CD4-positive, alpha-beta memory T cell (primary cell): ENCODE results near the gene SCARB2. TPM values are rescaled to one million over a fixed set of nuclear protein-coding genes. Genes with fewer than 3 reads are reported as not detected.

Experiments used
- CTCF ChIA-PET: fragments of 350-600 bp; sonication (Branson Sonifier 250); formaldehyde crosslinking; loops from one replicate; lab custom pipeline; 2021; ENCODE audit warnings: inconsistent platforms; ENCODE audit not compliant: partially characterized antibody; lab: Charles Lee
- POLR2A ChIA-PET: fragments of 350-600 bp; sonication (Branson Sonifier 250); formaldehyde crosslinking; loops from one replicate; lab custom pipeline; 2021; ENCODE audit not compliant: partially characterized antibody; lab: Charles Lee
- DNase-seq, 5 donors: peaks; one replicate each; pipeline versions ENCODE4 v3.0.0 to v3.0.0-alpha.2; 2020 to 2022; ENCODE audit warnings: mixed read lengths in 1 of 5
- H3K27ac ChIP-seq: one replicate; pipeline ENCODE4 v1.7.0; 2013; ENCODE audit warnings: low read depth, low read length
- H3K27me3 ChIP-seq: 2 replicates; pipeline ENCODE4 v1.7.0; 2013; ENCODE audit warnings: mild to moderate bottlenecking, low read length, moderate library complexity; ENCODE audit not compliant: insufficient read depth
- H3K36me3 ChIP-seq: 2 replicates; pipeline ENCODE4 v1.7.0; 2013; ENCODE audit warnings: mild to moderate bottlenecking, low read length, moderate library complexity; ENCODE audit not compliant: insufficient read depth
- H3K4me1 ChIP-seq: 2 replicates; pipeline ENCODE4 v1.7.0; 2013; ENCODE audit warnings: mild to moderate bottlenecking, low read length, moderate library complexity; ENCODE audit not compliant: insufficient read depth
- H3K4me3 ChIP-seq, 2 donors: one replicate each; pipeline ENCODE4 v1.7.0; 2013; ENCODE audit warnings: low read length in 2 of 2, mild to moderate bottlenecking in 1 of 2
- H3K9me3 ChIP-seq, 2 donors: one replicate each; pipeline ENCODE4 v1.7.0; 2013; ENCODE audit warnings: low read length in 2 of 2, control low read depth in 1 of 2; ENCODE audit not compliant: control insufficient read depth in 1 of 2
- H3K27ac Mint-ChIP-seq, 7 donors: one replicate each; pipeline ENCODE4 v1.8.0; 2020 to 2021; ENCODE audit warnings: mixed read lengths in 7 of 7, mild to moderate bottlenecking in 6 of 7, inconsistent platforms in 3 of 7, moderate library complexity in 3 of 7
- H3K27me3 Mint-ChIP-seq, 2 donors: one replicate each; pipeline ENCODE4 v1.8.0; 2020 to 2021; ENCODE audit warnings: mixed read lengths in 2 of 2
- H3K36me3 Mint-ChIP-seq, 2 donors: one replicate each; pipeline ENCODE4 v1.8.0; 2020 to 2021; ENCODE audit warnings: mixed read lengths in 2 of 2, inconsistent platforms in 1 of 2, mild to moderate bottlenecking in 1 of 2
- H3K4me1 Mint-ChIP-seq, 4 donors: one replicate each; pipeline ENCODE4 v1.8.0; 2020 to 2021; ENCODE audit warnings: mixed read lengths in 4 of 4, mild to moderate bottlenecking in 1 of 4
- H3K4me3 Mint-ChIP-seq, 8 donors: one replicate each; pipeline ENCODE4 v1.8.0; 2020 to 2021; ENCODE audit warnings: mixed read lengths in 8 of 8, mild to moderate bottlenecking in 7 of 8, moderate library complexity in 6 of 8, inconsistent platforms in 3 of 8
- H3K9me3 Mint-ChIP-seq, 8 donors: one replicate each; pipeline ENCODE4 v1.8.0; 2020 to 2021; ENCODE audit warnings: mixed read lengths in 8 of 8, mild to moderate bottlenecking in 5 of 8, inconsistent platforms in 3 of 8, moderate library complexity in 1 of 8
- intact Hi-C: fragments of 100-400 bp; cut with micrococcal nuclease; formaldehyde crosslinking; loops from one replicate; pipeline ENCODE4 v1.15.1; 2023
- polyA plus RNA-seq, 2 donors: library from polyadenylated mRNA; unstranded; fragments of 300-500 nt; fragmentation: Illumina TruSeq; gene quantifications; one replicate each; pipeline ENCODE4 v1.2.3, GENCODE V29; 2021
- total RNA-seq, 2 experiments: library from RNA; stranded (reverse); gene quantifications; one replicate each; pipeline ENCODE4 v1.2.3, GENCODE V29; 2021

The SCARB2 gene
- total and polyA plus RNA-seq, 4 experiments from 2014 or later = 10.2 to 23.5 (median 19.5) TPM

DNA sequence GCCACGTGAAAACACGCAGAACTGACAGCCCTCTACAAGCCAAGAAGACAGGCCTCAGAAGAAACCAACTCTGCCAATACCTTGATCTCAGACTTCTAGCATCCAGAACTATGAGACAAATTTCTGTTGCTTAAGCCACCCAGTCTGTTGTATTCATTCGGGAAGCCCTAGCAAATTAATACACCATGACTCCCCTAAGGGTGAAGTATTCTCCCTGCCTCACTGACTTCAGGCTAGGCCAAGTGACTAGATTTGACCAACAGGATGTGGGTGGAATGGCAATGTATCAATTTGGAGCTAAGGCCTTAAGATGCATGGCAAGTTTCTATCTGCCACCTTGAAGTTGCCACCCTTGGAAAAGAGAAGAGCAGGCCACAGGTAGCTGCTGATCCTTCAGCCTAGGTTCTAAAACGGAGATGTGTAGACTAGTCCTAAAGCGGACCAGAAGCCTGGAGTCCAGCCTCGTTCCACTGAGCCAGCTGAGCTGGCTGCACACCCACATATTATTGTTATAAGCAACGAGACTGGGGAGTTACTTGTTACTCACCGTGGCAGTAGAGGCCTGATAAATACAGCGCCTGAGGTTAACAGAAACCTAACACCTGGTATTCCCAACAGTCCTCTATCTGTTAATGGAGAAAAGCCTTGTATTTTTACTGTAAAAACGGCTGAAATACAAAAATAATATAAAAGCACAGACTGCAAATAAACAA lies 16.4 kb downstream of the SCARB2 start:
- DNase-seq = no peak
- Mint-ChIP-seq H3K4me3 (no peak overlapping the region), H3K4me1 (peaks cover 32 to 49% (median 41%) of the 10 kb centered on the region in 4 donors), H3K27ac (peak overlapping the region in 2 of 7 donors; percentile 44 to 84), H3K27me3 (no peaks in the 10 kb centered on the region), H3K36me3 (peaks cover 40 to 47% of the 10 kb centered on the region in 2 donors), H3K9me3 (peaks cover 0 to 11% (median 6%) of the 10 kb centered on the region in 8 donors)
- Histone ChIP-seq H3K4me1 (peaks cover 21% of the 10 kb centered on the region), H3K27ac (no peak overlapping the region), H3K4me3 (no peak overlapping the region), H3K36me3 (peaks cover 22% of the 10 kb centered on the region), H3K27me3 (no peaks in the 10 kb centered on the region), H3K9me3 (no peaks in the 10 kb centered on the region)
- ChIA-PET CTCF (interaction anchor here (1.4 to 1.6 kb wide), 2 partner anchors 18 to 181 kb away, joined by 3 to 5 read pairs; no protein-coding TSS in a partner anchor), POLR2A (interaction anchor here (0.6 to 1.0 kb wide), 2 partner anchors 14 to 49 kb away, joined by 3 read pairs; partner anchors contain the start of gene NUP54)
- intact Hi-C loops = no loop called here

DNA sequence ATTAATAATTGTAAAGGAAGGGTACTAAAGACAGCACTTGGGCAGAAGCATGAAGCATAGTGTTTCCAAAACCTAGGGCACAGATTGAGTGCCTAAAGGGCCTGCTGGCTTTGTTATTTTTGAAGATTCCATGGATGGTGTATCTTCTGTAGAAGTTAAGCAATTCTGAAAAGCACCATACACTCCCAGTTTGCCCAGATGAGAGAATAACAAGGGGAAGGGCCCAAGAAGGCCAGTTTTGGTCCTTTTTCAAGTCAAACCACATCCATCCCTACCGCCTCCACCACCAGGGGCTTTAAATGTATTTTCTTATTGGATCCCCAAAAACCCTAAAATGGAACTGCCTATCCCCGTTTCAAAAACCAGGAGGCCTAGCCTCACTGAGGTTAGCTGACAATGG lies 17.2 kb downstream of the SCARB2 start:
- no peak overlapping the region for H3K4me3 Mint-ChIP-seq
- Histone ChIP-seq H3K4me1 (peaks cover 21% of the 10 kb centered on the region), H3K9me3 (no peaks in the 10 kb centered on the region), H3K36me3 (peaks cover 25% of the 10 kb centered on the region), H3K27me3 (no peaks in the 10 kb centered on the region), H3K4me3 (no peak overlapping the region), H3K27ac (no peak overlapping the region)
- H3K36me3 Mint-ChIP-seq = peaks cover 47 to 54% of the 10 kb centered on the region in 2 donors
- no peak for DNase-seq
- ChIA-PET POLR2A (no interaction called here), CTCF (no interaction called here)
- H3K9me3 Mint-ChIP-seq = peaks cover 2 to 14% (median 9%) of the 10 kb centered on the region in 8 donors
- intact Hi-C loops = no loop called here
- H3K4me1 Mint-ChIP-seq = peaks cover 31 to 49% (median 38%) of the 10 kb centered on the region in 4 donors
- no peaks in the 10 kb centered on the region for H3K27me3 Mint-ChIP-seq
- peak overlapping the region in 1 of 7 donors; percentile 51 for H3K27ac Mint-ChIP-seq

GRCh38 chr4:76195326-76195725 lies 18.3 kb downstream of the SCARB2 start:
- H3K27ac Mint-ChIP-seq = no peak overlapping the region
- peaks cover 25% of the 10 kb centered on the region for H3K36me3 ChIP-seq
- H3K27ac ChIP-seq = no peak overlapping the region
- peaks cover 24 to 39% (median 31%) of the 10 kb centered on the region in 4 donors for H3K4me1 Mint-ChIP-seq
- ChIA-PET POLR2A (no interaction called here), CTCF (no interaction called here)
- peaks cover 2 to 16% (median 9%) of the 10 kb centered on the region in 8 donors for H3K9me3 Mint-ChIP-seq
- H3K4me1 ChIP-seq = peaks cover 21% of the 10 kb centered on the region
- H3K4me3 ChIP-seq = no peak overlapping the region
- DNase-seq = no peak
- H3K9me3 ChIP-seq = no peaks in the 10 kb centered on the region
- H3K27me3 ChIP-seq = no peaks in the 10 kb centered on the region
- H3K36me3 Mint-ChIP-seq = peaks cover 49 to 60% of the 10 kb centered on the region in 2 donors
- intact Hi-C loops = no loop called here
- H3K27me3 Mint-ChIP-seq = no peaks in the 10 kb centered on the region
- no peak overlapping the region for H3K4me3 Mint-ChIP-seq

DNA sequence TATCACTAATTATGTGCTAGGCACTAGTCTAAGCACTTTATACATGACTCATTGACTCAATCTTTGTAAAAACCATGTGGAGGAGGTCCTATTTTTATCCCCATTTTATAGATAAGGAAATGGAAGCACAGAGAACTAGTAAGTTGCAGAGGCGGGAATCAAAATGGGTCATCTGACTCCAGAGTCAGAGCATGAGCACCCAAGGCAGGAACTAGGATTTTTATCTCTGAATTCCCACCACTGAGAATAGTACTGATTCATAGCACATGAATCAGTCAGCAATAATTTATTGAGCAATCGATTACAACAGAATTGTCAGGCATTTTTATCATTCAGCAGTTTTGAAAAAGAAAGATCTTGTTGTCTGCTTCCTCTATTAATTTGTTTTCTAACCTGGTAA lies 19.3 kb downstream of the SCARB2 start:
- no peaks in the 10 kb centered on the region for H3K9me3 ChIP-seq
- intact Hi-C loops = no loop called here
- no peak overlapping the region for H3K4me3 Mint-ChIP-seq
- H3K27ac Mint-ChIP-seq = no peak overlapping the region
- H3K27me3 ChIP-seq = no peaks in the 10 kb centered on the region
- peaks cover 11% of the 10 kb centered on the region for H3K4me1 ChIP-seq
- DNase-seq = no peak
- H3K36me3 Mint-ChIP-seq = peaks cover 52 to 62% of the 10 kb centered on the region in 2 donors
- H3K27me3 Mint-ChIP-seq = no peaks in the 10 kb centered on the region
- POLR2A ChIA-PET = no interaction called here
- H3K36me3 ChIP-seq = peaks cover 25% of the 10 kb centered on the region
- H3K4me3 ChIP-seq = no peak overlapping the region
- H3K4me1 Mint-ChIP-seq = peaks cover 15 to 29% (median 23%) of the 10 kb centered on the region in 4 donors
- no peak overlapping the region for H3K27ac ChIP-seq
- H3K9me3 Mint-ChIP-seq = peaks cover 2 to 16% (median 9%) of the 10 kb centered on the region in 8 donors
- CTCF ChIA-PET = interaction anchor here (1.3 to 2.4 kb wide), 2 partner anchors 15 to 184 kb away, joined by 3 to 9 read pairs; no protein-coding TSS in a partner anchor

DNA sequence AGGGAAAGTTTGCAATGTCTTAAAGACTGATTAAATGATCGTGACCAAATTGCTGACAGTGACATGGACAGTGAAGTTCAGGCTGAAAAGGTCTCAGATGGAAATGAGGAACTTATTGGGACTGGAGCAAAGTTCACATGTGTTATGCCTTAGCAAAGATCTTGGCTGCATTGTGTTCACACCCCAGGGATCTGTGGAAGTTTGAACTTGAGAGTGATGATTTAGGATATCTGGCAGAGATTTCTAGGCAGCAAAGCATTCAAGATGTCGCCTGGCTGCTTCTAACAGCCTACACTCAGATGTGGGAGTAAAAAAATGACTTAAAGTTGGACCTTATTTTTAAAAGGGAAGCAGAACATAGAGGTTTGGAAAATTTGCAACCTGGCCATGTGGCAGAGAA lies 21.4 kb downstream of the SCARB2 start:
- Mint-ChIP-seq H3K4me3 (no peak overlapping the region), H3K27ac (no peak overlapping the region), H3K27me3 (no peaks in the 10 kb centered on the region), H3K9me3 (peaks cover 2 to 16% (median 9%) of the 10 kb centered on the region in 8 donors), H3K4me1 (peaks cover under 1 to 13% (median 8%) of the 10 kb centered on the region in 4 donors), H3K36me3 (peaks cover 52 to 62% of the 10 kb centered on the region in 2 donors)
- Histone ChIP-seq H3K9me3 (no peaks in the 10 kb centered on the region), H3K27me3 (no peaks in the 10 kb centered on the region), H3K27ac (no peak overlapping the region), H3K4me3 (no peak overlapping the region), H3K4me1 (no peaks in the 10 kb centered on the region), H3K36me3 (peaks cover 25% of the 10 kb centered on the region)
- intact Hi-C loops = no loop called here
- CTCF ChIA-PET = interaction anchor here (2.4 kb wide), 1 partner anchor 13 kb away, joined by 9 read pairs; no protein-coding TSS in a partner anchor
- DNase-seq = no peak
- POLR2A ChIA-PET = no interaction called here

DNA sequence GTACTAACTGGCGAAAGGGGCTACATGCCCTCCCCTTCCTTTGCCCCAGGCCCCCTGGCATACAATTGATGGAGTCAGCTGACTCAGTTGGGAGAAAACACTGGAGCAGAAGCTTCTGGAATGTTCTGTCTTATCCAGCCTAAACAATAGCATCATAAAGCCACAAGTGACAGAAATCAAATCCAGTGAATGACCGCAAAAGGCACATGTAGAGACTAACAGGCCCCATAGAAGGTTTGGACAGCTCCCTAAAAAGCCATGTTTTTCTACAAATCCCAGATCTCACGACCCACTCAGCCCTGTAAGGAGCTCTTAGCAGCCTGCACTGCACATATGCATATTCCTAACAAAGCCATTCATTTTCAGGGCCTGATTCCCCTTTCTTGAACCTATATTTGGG lies 25.1 kb downstream of the SCARB2 start:
- Histone ChIP-seq H3K27me3 (no peaks in the 10 kb centered on the region), H3K4me3 (no peak overlapping the region), H3K36me3 (peaks cover 14% of the 10 kb centered on the region), H3K4me1 (no peaks in the 10 kb centered on the region), H3K9me3 (no peaks in the 10 kb centered on the region), H3K27ac (no peak overlapping the region)
- ChIA-PET POLR2A (no interaction called here), CTCF (interaction anchor here (1.0 to 3.8 kb wide), 2 partner anchors 8 to 188 kb away, joined by 5 to 30 read pairs; no protein-coding TSS in a partner anchor)
- Mint-ChIP-seq H3K27ac (peak overlapping the region in 1 of 7 donors; percentile 70), H3K36me3 (peaks cover 32 to 52% of the 10 kb centered on the region in 2 donors), H3K4me1 (peaks cover 4 to 16% (median 9%) of the 10 kb centered on the region in 4 donors), H3K4me3 (no peak overlapping the region), H3K9me3 (peaks cover 2 to 16% (median 9%) of the 10 kb centered on the region in 8 donors), H3K27me3 (no peaks in the 10 kb centered on the region)
- DNase-seq = no peak
- intact Hi-C loops = no loop called here

DNA sequence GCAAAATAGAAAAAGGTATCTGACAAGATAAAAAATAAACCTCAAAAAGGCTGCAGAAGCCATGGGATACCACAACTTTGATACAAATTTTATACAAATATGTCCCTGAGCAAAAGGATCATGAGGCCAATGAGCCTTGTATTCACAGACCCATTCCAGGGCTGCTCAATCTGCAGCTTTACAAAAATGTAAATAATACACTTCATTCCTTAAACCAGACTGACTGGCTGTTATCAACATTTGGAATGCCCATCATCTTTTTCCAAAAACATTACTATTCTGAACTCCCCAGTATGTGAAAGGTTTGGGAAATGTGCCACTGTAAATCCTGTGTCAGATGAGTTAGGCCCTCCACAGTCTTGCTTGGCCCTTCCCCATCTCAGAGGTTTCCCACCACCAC lies 25.5 kb downstream of the SCARB2 start:
- H3K36me3 Mint-ChIP-seq = peaks cover 28 to 48% of the 10 kb centered on the region in 2 donors
- no peak overlapping the region for H3K4me3 ChIP-seq
- no peak for DNase-seq
- H3K4me1 ChIP-seq = no peaks in the 10 kb centered on the region
- no peaks in the 10 kb centered on the region for H3K27me3 Mint-ChIP-seq
- peaks cover 2 to 14% (median 9%) of the 10 kb centered on the region in 8 donors for H3K9me3 Mint-ChIP-seq
- intact Hi-C loops = no loop called here
- H3K9me3 ChIP-seq = no peaks in the 10 kb centered on the region
- H3K27ac Mint-ChIP-seq = peak overlapping the region in 1 of 7 donors; percentile 70
- ChIA-PET CTCF (interaction anchor here (1.0 to 3.8 kb wide), 2 partner anchors 8 to 189 kb away, joined by 5 to 30 read pairs; no protein-coding TSS in a partner anchor), POLR2A (no interaction called here)
- H3K36me3 ChIP-seq = peaks cover 12% of the 10 kb centered on the region
- no peak overlapping the region for H3K4me3 Mint-ChIP-seq
- peaks cover 4 to 16% (median 9%) of the 10 kb centered on the region in 4 donors for H3K4me1 Mint-ChIP-seq
- no peak overlapping the region for H3K27ac ChIP-seq
- no peaks in the 10 kb centered on the region for H3K27me3 ChIP-seq
